Measurements from ENCODE around the gene PGS1.

PGS1 gene

GRCh38 chr17:78449983-78450595, 71.6 kb downstream of the PGS1 start:
- no peak for TF ChIP-seq CTCF (IDR thresholded peaks at IDR 0.05; ENCODE audit: insufficient read depth, low read depth, low read length, missing control alignments)

DNA sequence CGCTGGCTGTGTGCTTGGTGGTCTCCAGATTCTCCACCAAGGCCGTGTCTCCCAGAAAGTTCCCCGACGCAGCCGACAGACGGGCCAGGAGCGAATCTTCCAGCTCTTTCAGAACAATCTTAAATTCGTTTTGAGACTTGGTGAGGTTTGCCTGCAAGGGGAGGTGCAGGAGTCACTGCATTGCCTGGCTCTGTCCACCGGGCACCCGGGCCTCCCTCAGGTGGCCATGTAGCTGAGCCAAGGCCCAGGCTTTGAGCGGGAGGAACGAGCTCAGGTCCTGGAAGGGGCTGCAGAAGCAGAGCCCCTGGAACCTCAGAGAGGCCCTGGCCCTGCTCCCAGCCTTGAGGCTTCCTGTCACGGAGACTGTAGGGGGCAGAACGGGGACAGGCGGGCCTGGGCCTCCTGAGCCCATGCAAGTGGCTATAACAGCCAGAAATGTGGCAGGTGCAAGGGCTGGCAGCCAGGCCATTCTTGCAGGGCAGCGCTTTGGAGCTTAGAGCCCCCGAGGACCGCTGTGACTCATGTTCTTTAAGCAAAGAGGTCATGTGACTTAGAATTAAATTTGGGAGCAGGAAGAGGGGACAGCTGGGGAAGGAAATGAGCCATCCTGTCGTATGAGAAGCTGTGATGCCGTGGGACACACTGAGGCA, 72.4 kb downstream of the PGS1 start:
- no peak overlapping the region for H3K4me3 ChIP-seq (ENCODE audit: low read length)
- TF ChIP-seq CTCF (IDR thresholded peaks at IDR 0.05; ENCODE audit: insufficient read depth, low read depth, low read length, missing control alignments) = no peak
- no peak for DNase-seq (ENCODE audit: low read depth)

More at GRCh38 chr17:78449983-78450595, 71.6 kb downstream of the PGS1 start:
- no peak for DNase-seq (ENCODE audit: low read depth)
- no peak overlapping the region for H3K4me3 ChIP-seq (ENCODE audit: low read length)

DNA sequence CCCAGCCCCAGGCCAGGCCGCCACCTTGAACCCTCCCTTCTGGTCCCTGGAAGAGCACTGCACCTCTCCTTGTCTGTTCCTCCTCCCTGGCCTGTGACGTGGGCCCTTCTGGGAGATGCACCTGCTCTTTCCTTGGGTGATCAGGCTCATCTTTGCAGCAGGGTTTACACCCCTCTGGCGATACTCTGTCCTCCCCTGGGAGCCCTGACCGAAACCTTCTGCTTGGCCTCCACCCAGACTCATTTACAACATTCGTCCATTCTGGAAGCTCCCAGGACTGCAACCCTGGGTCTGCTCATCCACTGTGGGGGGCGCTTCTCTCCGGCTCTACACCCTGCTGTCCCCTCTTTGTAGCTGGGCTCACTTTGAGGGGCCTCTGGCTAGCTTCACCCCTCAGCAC, 73.3 kb downstream of the PGS1 start:
- no peak overlapping the region for H3K4me3 ChIP-seq (ENCODE audit: low read length)
- DNase-seq (ENCODE audit: low read depth) = no peak
- no peak for TF ChIP-seq CTCF (IDR thresholded peaks at IDR 0.05; ENCODE audit: insufficient read depth, low read depth, low read length, missing control alignments)

DNA sequence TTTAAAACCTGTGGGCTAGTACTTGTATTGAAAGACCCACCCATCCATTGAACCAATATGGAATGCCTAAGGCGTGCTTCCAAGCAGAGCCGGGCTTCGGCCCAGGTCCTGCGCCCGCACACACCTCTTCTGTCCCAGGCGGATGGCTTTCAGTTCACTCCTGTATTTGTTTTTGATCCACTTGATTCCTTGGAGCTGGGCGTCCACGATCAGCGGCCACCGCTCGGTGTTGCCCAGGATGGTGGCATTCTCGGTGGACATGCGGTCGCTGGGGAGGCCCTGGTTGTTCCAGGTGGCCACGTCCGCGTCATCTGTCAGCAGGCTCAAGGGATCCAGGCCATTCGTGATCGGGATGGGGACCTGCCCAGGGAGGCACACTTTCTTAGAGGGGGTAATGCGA, 75.9 kb downstream of the PGS1 start:
- TF ChIP-seq CTCF (IDR thresholded peaks at IDR 0.05; ENCODE audit: insufficient read depth, low read depth, low read length, missing control alignments) = no peak
- no peak overlapping the region for H3K4me3 ChIP-seq (ENCODE audit: low read length)
- DNase-seq (ENCODE audit: low read depth) = no peak

DNA sequence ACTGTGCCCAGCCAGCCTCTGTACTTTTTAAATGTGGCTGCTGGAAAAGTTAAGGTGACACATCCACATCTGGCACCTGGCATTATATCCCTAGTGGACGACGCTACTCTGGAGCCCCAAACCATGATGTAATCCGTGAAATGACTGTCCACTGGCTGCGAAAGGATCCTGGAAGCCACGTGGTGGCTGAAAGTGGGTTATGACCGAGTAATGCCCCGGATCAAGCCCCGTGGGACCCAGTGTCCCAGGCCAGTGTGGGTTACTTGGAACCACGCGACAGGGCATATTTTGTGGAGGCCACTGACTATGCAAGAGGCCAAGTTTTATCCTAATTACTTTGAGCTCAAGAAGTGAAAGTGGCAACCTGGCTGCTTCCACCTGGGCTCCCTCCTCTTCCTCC, 79.6 kb downstream of the PGS1 start:
- TF ChIP-seq CTCF (IDR thresholded peaks at IDR 0.05; ENCODE audit: insufficient read depth, low read depth, low read length, missing control alignments) = no peak
- no peak overlapping the region for H3K4me3 ChIP-seq (ENCODE audit: low read length)
- no peak for DNase-seq (ENCODE audit: low read depth)

DNA sequence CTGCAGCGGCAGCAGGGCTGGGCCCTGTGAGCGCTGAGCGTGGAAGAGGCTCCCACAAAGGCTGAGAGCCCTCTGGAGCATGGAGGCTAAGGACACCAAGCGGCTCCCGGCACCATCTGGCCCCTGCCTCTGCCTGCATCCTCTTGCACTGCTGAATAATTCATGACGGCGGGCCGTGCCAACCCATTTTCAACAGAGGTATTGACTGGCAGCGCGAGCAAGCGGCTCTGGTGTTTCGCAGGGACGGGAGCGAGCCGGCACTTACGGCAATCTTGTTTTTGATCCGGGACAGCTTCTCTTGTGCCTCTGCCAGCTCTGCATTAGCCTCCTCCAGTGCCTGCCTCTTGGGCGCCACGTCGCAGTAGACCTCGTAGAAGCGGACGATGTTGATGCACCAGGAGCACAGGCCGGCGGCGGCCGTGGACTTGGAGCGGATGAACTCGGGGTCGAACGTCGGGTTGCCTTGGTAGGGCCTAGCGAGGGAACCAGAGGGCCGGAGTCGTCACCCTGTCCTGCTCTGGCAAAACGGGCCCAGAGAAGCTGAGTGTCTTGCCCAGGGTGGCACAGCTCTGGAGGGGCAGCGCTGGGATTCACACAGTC, 80.4 kb downstream of the PGS1 start:
- no peak overlapping the region for H3K4me3 ChIP-seq (ENCODE audit: low read length)
- no peak for DNase-seq (ENCODE audit: low read depth)
- TF ChIP-seq CTCF (IDR thresholded peaks at IDR 0.05; ENCODE audit: insufficient read depth, low read depth, low read length, missing control alignments) = no peak
